ENCODE data around the gene HECW1.
"Not testable (repeated sequence)": the region's sequence is repeated elsewhere in the genome, so short reads cannot be mapped to it uniquely, and the experiment has no call there.

Gene HECW1

DNA sequence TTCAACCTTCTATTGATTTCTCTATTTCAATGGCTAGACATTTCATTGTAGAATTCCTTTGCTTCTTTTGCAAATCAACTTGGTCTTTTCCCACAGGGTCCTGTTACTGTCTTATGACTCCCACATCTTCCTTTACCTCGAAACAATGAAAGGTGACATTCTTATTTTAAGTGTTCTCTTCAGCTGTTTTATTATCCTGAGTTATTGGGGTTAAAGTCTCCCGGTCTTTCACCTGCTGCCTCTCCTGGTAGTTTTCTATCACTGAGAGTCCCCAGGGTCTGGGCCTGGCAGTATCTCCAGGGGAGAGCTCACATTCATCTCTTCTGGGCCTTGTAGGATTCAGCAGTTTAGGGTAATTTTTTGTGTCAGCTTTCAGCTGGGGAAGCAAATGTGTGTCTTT is 95.8 kb downstream of the HECW1 start:
- DNase-seq (ENCODE audit: low read depth in 2 of 2) = no peak

- not testable (repeated sequence) for DNase-seq (ENCODE audit: low read depth in 2 of 2)
Measured at GRCh38 chr7:43210539-43210938, 98.1 kb downstream of the HECW1 start.

GRCh38 chr7:43211286-43211685 is 98.8 kb downstream of the HECW1 start:
- no peak for DNase-seq (ENCODE audit: low read depth in 2 of 2)

DNA sequence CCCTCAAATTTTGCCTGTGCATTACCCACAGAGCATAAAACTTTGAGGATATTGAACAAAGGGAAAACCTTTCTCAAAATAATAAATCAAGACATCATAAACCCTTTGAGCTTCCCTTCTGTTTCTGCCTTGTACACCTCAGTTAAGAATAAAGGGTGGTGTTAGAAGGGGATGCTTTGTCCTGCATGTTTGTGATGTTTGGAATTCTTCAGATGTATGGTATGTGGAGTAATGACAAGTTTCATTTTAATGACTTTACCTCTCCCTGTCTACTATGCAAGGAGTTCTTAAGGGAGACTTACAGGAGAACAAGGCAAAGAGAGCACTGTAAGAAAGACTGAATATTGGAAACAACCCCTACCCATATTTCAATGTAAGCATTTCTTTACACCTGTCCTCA is 99.2 kb downstream of the HECW1 start:
- DNase-seq (ENCODE audit: low read depth in 2 of 2) = no peak

GRCh38 chr7:43212921-43213320 is 100.5 kb downstream of the HECW1 start:
- DNase-seq (ENCODE audit: low read depth in 2 of 2) = no peak

DNA sequence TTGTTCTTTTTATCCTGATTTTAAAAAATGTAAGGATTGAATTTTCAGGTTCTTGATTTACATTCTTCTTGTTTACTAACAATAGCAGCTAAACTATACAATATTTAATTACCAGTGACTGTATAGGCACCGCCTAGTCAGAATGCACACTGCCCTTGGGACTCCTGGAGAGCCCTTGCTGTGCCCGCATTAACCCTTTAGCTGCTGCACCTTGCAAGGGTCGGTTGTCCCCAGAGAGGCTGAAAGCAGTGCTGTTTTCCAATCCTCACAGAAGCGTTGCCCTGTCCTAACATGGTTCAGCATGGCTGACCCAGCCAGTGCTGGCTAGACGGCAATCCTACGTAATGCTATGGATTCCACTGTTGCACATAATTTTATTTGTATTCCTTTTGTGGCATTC is 102.6 kb downstream of the HECW1 start:
- no peak for DNase-seq (ENCODE audit: low read depth in 2 of 2)

DNA sequence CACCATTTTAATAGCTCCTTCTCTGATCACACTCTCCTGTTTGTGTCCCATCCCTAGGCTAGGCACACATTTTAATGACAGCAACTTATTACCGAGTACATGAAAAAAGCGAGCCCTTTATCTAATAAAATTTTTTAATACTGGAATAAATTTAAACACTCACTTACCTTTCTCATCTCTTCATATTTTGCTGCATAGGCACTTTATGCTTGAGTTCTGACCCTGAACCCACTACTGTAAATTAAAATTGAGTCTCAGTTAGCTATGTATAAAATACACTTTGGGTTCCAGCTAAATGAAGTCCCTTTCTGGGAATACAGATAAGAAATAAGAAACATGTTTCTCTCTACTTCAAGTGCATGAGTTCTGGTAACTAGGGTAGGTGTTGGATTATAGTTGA is 104.6 kb downstream of the HECW1 start:
- DNase-seq (ENCODE audit: low read depth in 2 of 2) = no peak

DNA sequence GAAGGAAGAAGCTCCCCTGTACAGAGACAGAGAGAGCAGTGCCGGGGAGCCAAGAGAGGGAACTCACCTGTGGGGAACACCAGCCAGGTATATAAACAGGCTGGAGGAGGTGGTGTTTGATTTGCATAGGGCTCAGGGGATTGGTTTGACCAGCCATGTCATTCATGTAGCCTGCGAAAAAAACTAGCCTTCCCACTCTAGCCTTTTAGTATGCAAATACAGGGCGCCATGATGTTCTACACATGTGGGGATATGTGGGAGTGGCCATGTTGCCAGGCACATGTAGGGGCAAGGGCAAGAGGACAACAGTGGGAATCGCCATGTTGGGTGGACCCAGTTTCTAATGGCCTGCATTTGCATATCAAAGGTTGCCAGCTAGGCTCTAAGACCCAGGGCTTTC is 106.5 kb downstream of the HECW1 start:
- not testable (repeated sequence) for DNase-seq (ENCODE audit: low read depth in 2 of 2)

- DNase-seq (ENCODE audit: low read depth in 2 of 2) = no peak
Measured at GRCh38 chr7:43220250-43220649, 107.8 kb downstream of the HECW1 start.

DNA sequence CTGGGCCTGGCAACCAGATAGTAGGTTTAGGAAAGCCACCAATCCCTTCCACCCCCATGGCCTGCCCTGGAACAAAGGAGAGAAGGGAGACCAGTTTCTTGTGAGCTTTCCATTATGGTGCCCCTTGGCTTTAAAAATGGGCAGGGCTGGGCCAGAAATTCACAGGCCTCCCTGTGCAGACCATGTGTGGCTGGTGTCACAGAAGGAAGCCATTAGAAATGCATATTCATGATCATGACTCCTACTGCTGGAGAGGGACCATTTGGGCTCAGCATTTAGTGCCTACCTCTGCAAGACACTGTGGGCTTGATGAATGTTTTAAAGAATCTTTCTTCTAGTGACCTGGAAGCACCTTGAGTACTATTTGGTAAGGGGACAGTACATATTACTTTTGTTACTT is 108.3 kb downstream of the HECW1 start:
- no peak for DNase-seq (ENCODE audit: low read depth in 2 of 2)

DNA sequence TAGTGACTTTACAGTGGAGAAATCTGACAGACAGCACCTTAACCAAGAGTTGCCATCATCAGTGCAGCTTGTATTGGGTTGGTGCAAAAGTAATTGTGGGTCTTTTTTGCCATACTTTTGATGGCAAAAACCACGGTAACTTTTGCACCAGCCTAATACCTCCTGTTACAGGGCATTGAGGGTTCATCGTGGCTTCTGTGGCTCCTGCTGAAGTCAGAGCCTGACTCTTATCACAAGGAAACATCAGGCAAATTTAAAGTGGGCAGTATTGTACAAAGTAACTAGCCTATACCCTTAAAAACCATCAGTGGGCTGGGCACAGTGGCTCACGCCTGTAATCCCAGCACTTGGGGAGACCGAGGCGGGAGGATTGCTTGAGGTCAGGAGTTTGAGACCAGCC is 117.4 kb downstream of the HECW1 start:
- no peak for DNase-seq (ENCODE audit: low read depth in 2 of 2)

DNA sequence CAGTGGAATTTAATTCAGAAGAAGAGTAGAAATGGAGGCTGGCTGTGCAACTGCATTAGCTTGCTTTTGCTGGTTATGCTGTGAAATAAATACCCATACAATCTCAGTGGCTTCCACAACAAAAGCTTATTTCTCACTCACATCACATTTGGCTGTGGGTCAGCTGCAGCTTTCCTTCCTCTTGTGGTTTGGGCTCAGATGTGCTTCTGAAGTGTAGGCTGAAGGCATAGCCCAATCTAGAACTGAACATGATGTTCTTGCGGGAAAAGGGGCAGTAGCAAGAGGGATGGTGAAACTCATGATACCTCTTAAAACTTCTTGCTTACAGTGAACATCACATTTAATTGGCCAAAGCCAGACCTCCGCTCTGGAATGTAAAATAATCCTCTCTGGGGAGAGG is 119.9 kb downstream of the HECW1 start:
- DNase-seq (ENCODE audit: low read depth in 2 of 2) = no peak

- DNase-seq (ENCODE audit: low read depth in 2 of 2) = no peak
Measured at GRCh38 chr7:43234073-43234472, 121.6 kb downstream of the HECW1 start.

DNA sequence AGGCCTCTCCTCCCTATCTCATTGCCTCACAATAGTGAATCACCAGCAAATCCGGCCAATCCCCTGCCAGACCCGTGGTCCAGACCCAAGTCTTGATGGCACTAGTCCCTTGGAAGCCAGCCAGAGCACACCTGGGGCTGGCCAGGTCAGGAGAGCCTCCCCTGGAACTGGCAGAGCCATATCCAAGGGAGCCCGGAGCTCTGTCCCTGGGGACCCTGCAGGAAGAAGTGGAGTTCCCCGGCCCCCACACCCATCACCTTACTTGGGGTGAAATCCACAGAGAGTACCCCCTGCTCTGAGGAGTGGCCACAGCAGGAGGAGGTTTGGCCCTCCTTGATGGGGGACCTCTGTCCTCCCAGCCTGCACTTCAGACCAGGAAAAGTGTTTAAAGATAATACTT is 122.5 kb downstream of the HECW1 start:
- no peak for DNase-seq (ENCODE audit: low read depth in 2 of 2)

GRCh38 chr7:43240565-43240964 is 128.1 kb downstream of the HECW1 start:
- DNase-seq (ENCODE audit: low read depth in 2 of 2) = no peak

DNA sequence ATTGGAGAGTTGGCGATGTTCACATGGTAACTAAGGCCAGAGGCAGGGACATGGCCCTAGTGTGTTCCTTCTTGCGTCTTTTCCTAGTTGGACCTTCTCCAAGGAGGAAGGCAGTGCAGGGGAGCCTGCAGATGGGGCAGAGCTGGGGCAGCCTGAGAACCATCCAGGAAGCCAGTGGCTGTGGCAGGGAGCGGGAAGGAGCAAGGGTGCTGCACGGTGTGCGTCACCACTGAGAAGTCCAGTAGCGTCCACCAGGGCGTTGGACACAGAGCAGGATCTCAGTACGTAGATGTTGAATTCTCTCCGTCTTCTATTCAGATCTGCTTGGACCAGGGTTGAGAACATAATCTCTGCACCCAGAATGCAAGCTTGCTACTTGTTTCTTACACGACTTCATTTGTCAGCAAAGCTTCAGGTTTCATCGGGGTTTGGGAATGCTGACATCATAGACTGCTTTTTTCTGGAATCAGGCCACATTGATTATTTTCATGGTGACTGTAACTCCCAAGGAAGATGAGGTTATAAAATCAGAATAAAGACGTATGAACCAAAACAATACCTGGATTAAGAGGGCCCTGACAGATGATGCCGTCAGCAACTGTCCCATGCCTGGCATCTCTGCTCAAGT is 130.3 kb downstream of the HECW1 start:
- no peak for DNase-seq (ENCODE audit: low read depth in 2 of 2)

DNA sequence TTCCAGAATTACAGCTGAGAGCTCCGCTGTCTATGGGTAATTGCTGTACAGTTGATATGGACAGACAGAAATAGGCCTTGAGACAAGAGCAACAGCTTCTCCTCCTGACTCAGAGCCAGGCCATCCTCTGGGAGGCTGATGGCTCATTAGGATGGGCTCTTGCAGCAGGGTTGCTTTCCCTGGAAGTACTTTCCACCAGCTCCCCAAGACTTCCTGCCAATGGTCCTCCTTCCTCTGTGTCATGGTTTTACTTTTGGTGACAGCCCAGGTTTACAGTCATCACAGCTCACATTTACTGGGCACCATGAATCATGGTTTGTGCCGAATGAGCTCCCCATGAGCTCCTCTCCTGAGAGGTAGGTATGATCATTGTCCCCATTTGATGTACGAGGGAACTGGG is 131.8 kb downstream of the HECW1 start:
- no peak for DNase-seq (ENCODE audit: low read depth in 2 of 2)

GRCh38 chr7:43244784-43245183 is 132.3 kb downstream of the HECW1 start:
- no peak for DNase-seq (ENCODE audit: low read depth in 2 of 2)

GRCh38 chr7:43247757-43248156 is 135.3 kb downstream of the HECW1 start:
- no peak for DNase-seq (ENCODE audit: low read depth in 2 of 2)

DNA sequence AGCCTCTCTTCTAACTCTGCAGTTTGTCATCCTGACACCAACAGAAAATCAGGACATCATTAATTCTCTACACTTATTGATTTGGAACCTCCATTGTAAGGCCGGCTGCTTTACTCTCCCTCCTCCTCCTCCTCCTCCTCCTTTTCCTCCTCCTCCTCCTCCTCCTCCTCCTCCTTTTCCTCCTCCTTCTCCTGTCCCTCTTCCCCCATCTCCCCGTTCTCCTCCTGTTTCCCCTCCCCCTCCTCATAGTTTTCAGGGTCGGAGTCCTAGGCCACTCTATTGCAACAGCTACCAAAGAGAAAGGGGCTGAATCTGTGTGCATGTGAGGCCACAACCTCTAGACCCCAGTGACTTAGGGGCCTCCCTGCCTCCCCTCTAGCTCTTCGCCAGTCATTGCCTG is 136.1 kb downstream of the HECW1 start:
- no peak for DNase-seq (ENCODE audit: low read depth in 2 of 2)

- DNase-seq (ENCODE audit: low read depth in 2 of 2) = no peak
Measured at GRCh38 chr7:43248961-43249822, 136.7 kb downstream of the HECW1 start.

GRCh38 chr7:43249823-43250145 is 137.3 kb downstream of the HECW1 start:
- DNase-seq (ENCODE audit: low read depth in 2 of 2) = no peak

DNA sequence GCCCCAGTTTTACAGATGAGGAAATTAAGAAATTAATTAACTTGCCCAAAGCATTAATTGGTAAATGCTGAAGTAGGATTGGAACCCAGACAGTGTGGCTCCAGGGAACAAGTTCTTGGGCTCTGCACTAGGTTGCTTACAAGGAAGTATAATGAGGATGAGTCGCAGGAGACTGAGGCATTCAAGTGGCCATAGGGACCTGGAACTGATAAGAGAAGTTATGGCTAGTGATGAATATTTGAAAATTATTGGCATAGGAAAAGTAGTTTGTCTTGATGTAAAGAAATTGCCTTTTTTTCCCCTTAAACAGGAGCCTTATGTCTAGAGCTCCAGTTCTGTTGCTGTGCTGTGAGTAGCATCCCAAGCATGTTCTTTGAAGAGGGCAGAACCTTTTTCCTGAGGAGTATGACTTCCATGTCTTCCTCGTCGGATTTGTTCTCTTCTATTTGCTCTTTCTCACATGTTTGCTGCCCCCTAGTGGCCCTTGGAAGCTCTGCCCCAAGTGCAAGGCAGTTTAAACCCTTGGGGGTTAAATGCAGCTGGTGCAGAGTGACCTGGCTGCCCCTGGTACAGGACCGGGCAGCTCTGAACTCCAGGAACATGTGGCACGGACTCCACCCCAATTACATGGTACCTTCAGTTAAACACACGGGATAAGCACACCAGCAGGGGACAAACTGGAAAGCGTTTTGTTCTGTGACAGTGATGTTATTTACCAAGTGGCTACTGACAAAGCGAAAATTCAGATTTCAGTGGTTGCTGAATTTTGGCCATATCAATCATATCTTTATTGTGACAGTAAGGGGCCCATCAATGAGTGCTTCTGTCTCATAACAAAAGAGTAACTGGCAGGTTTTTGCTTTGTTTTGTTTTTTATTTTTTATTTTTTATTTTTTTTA is 148.8 kb downstream of the HECW1 start:
- DNase-seq (ENCODE audit: low read depth in 2 of 2) = peak; percentile 24 to 30

Data from stimulated activated CD8-positive, alpha-beta memory T cell treated with anti-CD3 and anti-CD28 coated beads, Interleukin-15, amount 100 ng/mL, for 48 hours (primary cell).